ENCODE data around the gene SAMD11. TPM values are rescaled to one million over a fixed set of nuclear protein-coding genes. Genes with fewer than 3 reads are reported as not detected.

Gene SAMD11
- total and polyA plus RNA-seq, 2 of the 13 experiments (the other 11 are each of a cell fraction or from before 2014, with no cell fraction given): 0.11 TPM; not detected in 1

GRCh38 chr1:973459-974292 lies 50.0 kb downstream of the SAMD11 start (continued):
- TF ChIP-seq ZNF609 (CRISPR knock-in tag; IDR thresholded peaks at IDR 0.05; ENCODE audit: borderline replicate concordance) (no peak), GLI4 (CRISPR knock-in tag; IDR thresholded peaks at IDR 0.05; ENCODE audit: borderline replicate concordance) (no peak), ZNF331 (CRISPR knock-in tag; IDR thresholded peaks at IDR 0.05) (no peak)

GRCh38 chr1:974293-974640 lies 50.5 kb downstream of the SAMD11 start:
- no peak for ATAC-seq
- H3K9ac ChIP-seq (ENCODE audit: insufficient read depth, low read depth, low read length): no peak overlapping the region
- H3K27me3 ChIP-seq (ENCODE audit: control insufficient read depth in 1 of 2, insufficient read depth in 2 of 2, low read length in 2 of 2): peaks cover 0 to 7% of the 10 kb centered on the region in 2 experiments; a peak in 2 of 5 replicates
- ChIA-PET CTCF (ENCODE audit: low intra/inter-chr PET ratio, low total read pairs) (no interaction called here), POLR2A (no interaction called here)
- FAIRE-seq: no peak
- TF ChIP-seq ZNF782 (CRISPR knock-in tag; IDR thresholded peaks at IDR 0.05; ENCODE audit: borderline replicate concordance) (no peak), MLLT10 (CRISPR knock-in tag; IDR thresholded peaks at IDR 0.05) (no peak), ZNF44 (CRISPR knock-in tag; IDR thresholded peaks at IDR 0.05) (no peak), RFXANK (CRISPR knock-in tag; IDR thresholded peaks at IDR 0.05) (no peak), KLF9 (CRISPR knock-in tag; IDR thresholded peaks at IDR 0.05; ENCODE audit: low read depth) (no peak), EZH2 (conservative IDR thresholded peaks at IDR 0.05; ENCODE audit: low read depth, low read length) (no peak), ZNF335 (CRISPR knock-in tag; IDR thresholded peaks at IDR 0.05) (no peak), ZNF567 (CRISPR knock-in tag; IDR thresholded peaks at IDR 0.05; ENCODE audit: borderline replicate concordance) (no peak), HIVEP1 (CRISPR knock-in tag; IDR thresholded peaks at IDR 0.05) (no peak), ZC3H4 (CRISPR knock-in tag; IDR thresholded peaks at IDR 0.05; ENCODE audit: borderline replicate concordance) (no peak), NCOA2 (CRISPR knock-in tag; IDR thresholded peaks at IDR 0.05) (no peak), ZFY (CRISPR knock-in tag; IDR thresholded peaks at IDR 0.05) (no peak), ZNF614 (CRISPR knock-in tag; IDR thresholded peaks at IDR 0.05; ENCODE audit: borderline replicate concordance) (no peak)
- intact Hi-C loops (cut with micrococcal nuclease; ENCODE audit: unreplicated experiment): no loop called here
- no TSS peak for BruUV-seq (replicated peaks)
- no peak overlapping the region for H3K4me2 ChIP-seq (ENCODE audit: low read depth, low read length)
- DNase-seq (ENCODE audit: low spot score): no peak
- H3K4me1 ChIP-seq (ENCODE audit: insufficient read depth, low read length): peaks cover 10% of the 10 kb centered on the region
- no peaks in the 10 kb centered on the region for H3K79me2 ChIP-seq (ENCODE audit: insufficient read depth, low read length)
- H3K4me3 ChIP-seq (replicated peaks in 1 of 3; ENCODE audit: insufficient read depth in 1 of 3, low read depth in 2 of 3, low read length in 3 of 3): no peak overlapping the region
- no peak overlapping the region for H2AFZ ChIP-seq (ENCODE audit: low read length)
- H4K20me1 ChIP-seq (ENCODE audit: insufficient read depth, low read length): no peaks in the 10 kb centered on the region
- no peaks in the 10 kb centered on the region for H3K36me3 ChIP-seq (replicated peaks in 1 of 2; ENCODE audit: control insufficient read depth in 1 of 2, insufficient read depth in 2 of 2, low read length in 2 of 2)
- in situ Hi-C loops (cut with HindIII; ENCODE audit: extremely low pct_ligation_motif_present, low pct_unique_long_range_greater_than_20kb): no loop called here
- H3K9me3 ChIP-seq (ENCODE audit: low read length): no peaks in the 10 kb centered on the region
- 89% methylated on average over 8 of the region's 11 CpGs for WGBS (ENCODE audit: low lambda C conversion rate)
- no peak overlapping the region for H3K27ac ChIP-seq (ENCODE audit: extremely low read length, insufficient read depth, low read length)

All from HepG2 (cell line).